IPS-20b (cell line): ENCODE data around the gene STRA6.

Source experiments
- H3K27ac ChIP-seq: one replicate; pipeline ENCODE4 v1.5.1; 2013; ENCODE audit warnings: low read length
- H3K27me3 ChIP-seq: 2 replicates; pipeline ENCODE4 v1.6.1; 2013; ENCODE audit warnings: mild to moderate bottlenecking, low read length, inconsistent platforms; ENCODE audit not compliant: insufficient read depth
- H3K36me3 ChIP-seq: 2 replicates; pipeline ENCODE4 v1.6.1; 2013; ENCODE audit warnings: low read depth, mild to moderate bottlenecking, inconsistent platforms, low read length, moderate library complexity; ENCODE audit not compliant: insufficient read depth
- H3K4me1 ChIP-seq: 2 replicates; pipeline ENCODE4 v1.6.1; 2013; ENCODE audit warnings: mild to moderate bottlenecking, control low read depth, inconsistent platforms, low read length, moderate library complexity; ENCODE audit not compliant: insufficient read depth
- H3K4me3 ChIP-seq: 2 replicates; pipeline ENCODE4 v1.5.1; 2013; ENCODE audit warnings: mild to moderate bottlenecking, low read length, inconsistent platforms
- H3K9ac ChIP-seq: 2 replicates; pipeline ENCODE4 v1.6.1; 2013; ENCODE audit warnings: low read depth, mild to moderate bottlenecking, inconsistent platforms, low read length, moderate library complexity
- H3K9me3 ChIP-seq: 2 replicates; pipeline ENCODE4 v1.6.1; 2013; ENCODE audit warnings: mild to moderate bottlenecking, low read depth, low read length, inconsistent platforms; ENCODE audit not compliant: insufficient read depth

STRA6 gene

GRCh38 chr15:74225928-74226327 lies 23.3 kb upstream of the STRA6 start:
- H3K27me3 ChIP-seq: peaks cover 80% of the 10 kb centered on the region
- H3K27ac ChIP-seq: no peak overlapping the region
- H3K4me1 ChIP-seq: peaks cover 28% of the 10 kb centered on the region
- H3K4me3 ChIP-seq: no peak overlapping the region
- H3K9me3 ChIP-seq: no peaks in the 10 kb centered on the region
- H3K9ac ChIP-seq: no peak overlapping the region
- H3K36me3 ChIP-seq: no peaks in the 10 kb centered on the region

GRCh38 chr15:74222240-74223119 lies 19.9 kb upstream of the STRA6 start:
- Histone ChIP-seq H3K36me3 (no peaks in the 10 kb centered on the region), H3K4me1 (peaks cover 34% of the 10 kb centered on the region), H3K4me3 (peak overlapping the region; percentile 8; the same call in 1 of the 2 replicates), H3K27ac (no peak overlapping the region), H3K27me3 (peaks cover 99% of the 10 kb centered on the region), H3K9me3 (no peaks in the 10 kb centered on the region), H3K9ac (no peak overlapping the region)

GRCh38 chr15:74221399-74222239 lies 19.0 kb upstream of the STRA6 start:
- no peak overlapping the region for H3K4me3 ChIP-seq
- H3K9ac ChIP-seq: no peak overlapping the region
- no peaks in the 10 kb centered on the region for H3K9me3 ChIP-seq
- H3K27me3 ChIP-seq: peaks cover 93% of the 10 kb centered on the region
- no peak overlapping the region for H3K27ac ChIP-seq
- peaks cover 34% of the 10 kb centered on the region for H3K4me1 ChIP-seq
- H3K36me3 ChIP-seq: no peaks in the 10 kb centered on the region

- no peak overlapping the region for H3K9ac ChIP-seq
- no peak overlapping the region for H3K4me3 ChIP-seq
- no peaks in the 10 kb centered on the region for H3K9me3 ChIP-seq
- peaks cover 40% of the 10 kb centered on the region for H3K4me1 ChIP-seq
- no peaks in the 10 kb centered on the region for H3K36me3 ChIP-seq
- H3K27me3 ChIP-seq: peaks cover 91% of the 10 kb centered on the region
- no peak overlapping the region for H3K27ac ChIP-seq
Measured at GRCh38 chr15:74220475-74221248, 18.1 kb upstream of the STRA6 start.

GRCh38 chr15:74217907-74218885 lies 15.6 kb upstream of the STRA6 start:
- H3K9me3 ChIP-seq: no peaks in the 10 kb centered on the region
- H3K27me3 ChIP-seq: peaks cover 66% of the 10 kb centered on the region
- H3K27ac ChIP-seq: no peak overlapping the region
- peaks cover 50% of the 10 kb centered on the region for H3K4me1 ChIP-seq
- no peaks in the 10 kb centered on the region for H3K36me3 ChIP-seq
- no peak overlapping the region for H3K4me3 ChIP-seq
- no peak overlapping the region for H3K9ac ChIP-seq

- Histone ChIP-seq H3K27ac (no peak overlapping the region), H3K4me1 (peaks cover 50% of the 10 kb centered on the region), H3K36me3 (no peaks in the 10 kb centered on the region), H3K4me3 (no peak overlapping the region), H3K27me3 (peaks cover 54% of the 10 kb centered on the region), H3K9ac (no peak overlapping the region), H3K9me3 (no peaks in the 10 kb centered on the region)
Measured at GRCh38 chr15:74216949-74217348, 14.4 kb upstream of the STRA6 start.

- Histone ChIP-seq H3K27me3 (peaks cover 44% of the 10 kb centered on the region), H3K9me3 (no peaks in the 10 kb centered on the region), H3K36me3 (no peaks in the 10 kb centered on the region), H3K4me1 (peaks cover 42% of the 10 kb centered on the region), H3K9ac (no peak overlapping the region), H3K27ac (no peak overlapping the region), H3K4me3 (no peak overlapping the region)
Measured at GRCh38 chr15:74215958-74216357, 13.4 kb upstream of the STRA6 start.

- H3K27ac ChIP-seq: no peak overlapping the region
- peaks cover 29% of the 10 kb centered on the region for H3K27me3 ChIP-seq
- H3K9ac ChIP-seq: no peak overlapping the region; the same call in 1 of the 2 replicates
- H3K9me3 ChIP-seq: no peaks in the 10 kb centered on the region
- H3K4me3 ChIP-seq: no peak overlapping the region; the same call in 1 of the 2 replicates
- peaks cover 43% of the 10 kb centered on the region for H3K4me1 ChIP-seq
- no peaks in the 10 kb centered on the region for H3K36me3 ChIP-seq
Measured at GRCh38 chr15:74214324-74215021, 11.9 kb upstream of the STRA6 start.

- Histone ChIP-seq H3K4me3 (no peak overlapping the region), H3K9me3 (no peaks in the 10 kb centered on the region), H3K9ac (peak overlapping the region; percentile 55), H3K36me3 (no peaks in the 10 kb centered on the region), H3K27me3 (peaks cover 23% of the 10 kb centered on the region), H3K4me1 (peaks cover 49% of the 10 kb centered on the region), H3K27ac (peak overlapping the region; percentile 41)
Measured at GRCh38 chr15:74213858-74214284, 11.3 kb upstream of the STRA6 start.

- Histone ChIP-seq H3K36me3 (no peaks in the 10 kb centered on the region), H3K4me1 (peaks cover 57% of the 10 kb centered on the region), H3K27me3 (peaks cover 13% of the 10 kb centered on the region), H3K9ac (no peak overlapping the region), H3K4me3 (no peak overlapping the region), H3K9me3 (no peaks in the 10 kb centered on the region), H3K27ac (no peak overlapping the region)
Measured at GRCh38 chr15:74212494-74212893, 9.9 kb upstream of the STRA6 start.
